GM10266 (cell line): ENCODE measurements around the gene ZFAND2B.
A peak's percentile ranks its signal among the peaks of the same experiment; 100 is the strongest.

ENCODE experiments used
- DNase-seq: peaks from one replicate; pipeline ENCODE4 v3.0.0; 2012; ENCODE audit errors: extremely low spot score
- TF ChIP-seq, protein P1 (sequence below): IDR thresholded peaks from 2 replicates; pipeline ENCODE4 v1.5.1; 2012; ENCODE audit warnings: mild to moderate bottlenecking, low read depth; ENCODE audit not compliant: control insufficient read depth, insufficient read depth; ENCODE audit errors: missing control alignments

Gene ZFAND2B

DNA sequence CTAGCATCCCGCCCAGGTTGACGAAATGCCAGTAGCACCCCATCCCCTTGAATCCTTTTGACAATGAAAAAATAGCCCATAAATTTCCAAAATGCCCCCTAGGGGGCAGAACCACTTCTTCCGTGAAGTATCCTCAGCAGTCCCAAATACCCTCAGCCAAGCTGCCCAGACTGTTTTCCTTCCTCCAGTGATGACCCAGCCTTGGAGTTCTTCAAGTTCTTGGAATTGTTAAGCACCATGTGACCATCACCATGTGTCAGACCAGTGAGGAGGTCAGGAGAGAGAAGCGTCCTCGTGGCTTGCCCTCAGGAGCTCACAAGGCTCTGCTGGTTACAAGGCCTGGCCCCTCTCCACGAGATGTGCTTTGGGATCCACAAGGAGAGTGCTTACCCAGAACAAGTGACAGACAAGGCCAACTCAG is 35.3 kb upstream of the ZFAND2B start:
- DNase-seq, result peak; percentile 42
- TF ChIP-seq, protein P1, sequence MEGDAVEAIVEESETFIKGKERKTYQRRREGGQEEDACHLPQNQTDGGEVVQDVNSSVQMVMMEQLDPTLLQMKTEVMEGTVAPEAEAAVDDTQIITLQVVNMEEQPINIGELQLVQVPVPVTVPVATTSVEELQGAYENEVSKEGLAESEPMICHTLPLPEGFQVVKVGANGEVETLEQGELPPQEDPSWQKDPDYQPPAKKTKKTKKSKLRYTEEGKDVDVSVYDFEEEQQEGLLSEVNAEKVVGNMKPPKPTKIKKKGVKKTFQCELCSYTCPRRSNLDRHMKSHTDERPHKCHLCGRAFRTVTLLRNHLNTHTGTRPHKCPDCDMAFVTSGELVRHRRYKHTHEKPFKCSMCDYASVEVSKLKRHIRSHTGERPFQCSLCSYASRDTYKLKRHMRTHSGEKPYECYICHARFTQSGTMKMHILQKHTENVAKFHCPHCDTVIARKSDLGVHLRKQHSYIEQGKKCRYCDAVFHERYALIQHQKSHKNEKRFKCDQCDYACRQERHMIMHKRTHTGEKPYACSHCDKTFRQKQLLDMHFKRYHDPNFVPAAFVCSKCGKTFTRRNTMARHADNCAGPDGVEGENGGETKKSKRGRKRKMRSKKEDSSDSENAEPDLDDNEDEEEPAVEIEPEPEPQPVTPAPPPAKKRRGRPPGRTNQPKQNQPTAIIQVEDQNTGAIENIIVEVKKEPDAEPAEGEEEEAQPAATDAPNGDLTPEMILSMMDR, result peak; percentile 50

DNA sequence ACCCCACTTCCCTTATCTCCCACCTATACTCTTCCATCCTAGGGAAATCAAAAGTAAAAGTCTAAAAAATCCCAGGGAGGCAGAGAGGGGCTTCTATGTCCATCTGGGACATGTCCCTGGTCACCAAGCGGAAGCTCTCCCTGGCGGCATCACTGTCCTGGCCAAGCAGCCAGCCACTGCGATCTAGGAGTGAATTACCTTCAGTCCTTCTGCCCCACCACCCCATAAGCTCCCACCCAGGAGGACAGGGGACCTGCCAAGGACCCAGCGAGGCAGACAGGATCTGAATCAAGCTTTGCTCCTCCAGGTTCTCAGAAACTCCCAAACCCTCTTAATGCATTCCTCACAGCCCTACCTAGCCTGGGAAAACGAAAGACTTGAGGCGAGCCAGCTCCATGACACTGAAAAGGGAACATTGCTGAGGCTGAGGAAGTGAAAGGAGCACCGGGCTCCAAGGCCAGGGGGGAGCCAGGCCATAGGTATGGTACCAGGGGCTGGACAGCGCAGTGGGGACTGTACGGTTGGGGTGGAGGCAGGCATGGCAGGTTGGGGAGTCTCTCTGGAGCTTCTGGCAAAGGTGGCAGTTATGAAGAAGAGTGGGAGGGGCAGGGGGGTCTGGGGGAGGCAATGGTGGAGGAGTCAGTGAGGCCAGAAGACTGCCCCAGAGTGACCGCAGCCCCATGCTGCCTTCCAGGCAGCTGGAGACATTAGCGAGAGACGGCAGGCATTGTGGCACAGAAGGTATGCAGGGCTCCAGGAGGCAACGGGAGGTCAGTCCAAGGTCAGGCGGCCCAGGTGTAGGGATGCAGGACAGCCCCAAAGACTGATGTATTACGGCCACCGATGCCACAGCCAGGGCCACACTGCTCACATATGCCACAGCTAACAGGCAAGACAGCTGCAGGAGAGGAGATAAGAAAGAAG is 34.1 kb upstream of the ZFAND2B start:
- DNase-seq, result no peak
- TF ChIP-seq, protein P1, result no peak

DNA sequence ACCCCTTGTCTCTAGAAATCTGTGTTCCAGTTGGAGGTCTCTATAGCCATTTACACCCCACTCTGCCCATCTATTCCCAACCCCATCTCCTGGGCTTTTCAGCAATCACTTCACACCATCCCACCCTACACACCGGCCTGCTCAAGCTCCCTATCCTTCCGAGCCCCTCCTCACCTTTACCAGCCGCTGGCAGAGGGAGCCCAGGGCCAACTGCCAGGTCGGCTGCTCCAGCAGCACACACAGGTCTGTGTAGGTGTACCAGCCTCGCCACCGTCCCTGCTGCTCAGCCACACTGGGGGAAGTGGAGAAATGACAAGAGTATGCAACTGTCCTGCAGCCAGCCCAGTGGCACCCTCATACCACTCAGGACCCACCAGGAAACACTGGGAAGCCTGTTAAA is 33.4 kb upstream of the ZFAND2B start:
- DNase-seq, result no peak

DNA sequence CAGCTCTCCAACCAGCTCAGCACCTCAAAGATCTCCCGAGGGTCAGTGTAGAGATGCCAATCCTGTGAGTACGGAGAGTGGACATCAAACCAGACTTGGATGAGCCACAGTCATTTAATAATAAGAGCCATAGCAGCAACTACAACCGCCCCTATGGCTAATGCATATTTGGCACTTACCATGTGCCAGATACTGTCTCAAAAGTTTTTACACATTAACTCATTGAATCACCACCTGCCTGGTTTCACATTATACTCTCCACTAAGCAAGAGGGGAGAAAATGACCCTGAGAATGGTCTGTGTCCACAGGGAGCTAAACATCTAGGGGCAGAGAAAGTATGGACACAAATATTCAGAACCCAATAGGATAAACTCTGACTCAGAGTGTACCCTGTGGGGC is 32.4 kb upstream of the ZFAND2B start:
- TF ChIP-seq, protein P1, result no peak
- no peak for DNase-seq

More for the DNA sequence above, 33.4 kb upstream of the ZFAND2B start:
- TF ChIP-seq, protein P1, result no peak

DNA sequence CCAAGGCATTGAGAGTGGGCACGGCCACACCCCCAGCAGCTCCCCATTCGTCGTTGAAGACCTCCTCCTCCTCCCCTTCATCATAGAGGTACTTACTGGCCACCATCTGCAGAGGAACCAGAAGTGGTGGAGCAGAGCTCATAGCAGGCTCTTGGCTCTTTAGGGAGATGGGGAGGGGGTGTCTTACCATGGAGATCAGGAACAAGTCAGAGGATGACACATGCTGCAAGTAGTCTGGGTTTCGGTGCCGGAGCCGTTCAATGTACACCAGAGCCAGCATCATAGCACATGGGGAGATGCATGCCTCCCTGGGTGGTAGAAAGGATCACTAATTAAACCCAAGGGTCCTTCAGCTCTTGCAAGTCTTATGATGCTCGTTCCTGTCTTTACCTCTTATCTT is 31.8 kb upstream of the ZFAND2B start:
- TF ChIP-seq, protein P1, result no peak
- DNase-seq, result no peak

DNA sequence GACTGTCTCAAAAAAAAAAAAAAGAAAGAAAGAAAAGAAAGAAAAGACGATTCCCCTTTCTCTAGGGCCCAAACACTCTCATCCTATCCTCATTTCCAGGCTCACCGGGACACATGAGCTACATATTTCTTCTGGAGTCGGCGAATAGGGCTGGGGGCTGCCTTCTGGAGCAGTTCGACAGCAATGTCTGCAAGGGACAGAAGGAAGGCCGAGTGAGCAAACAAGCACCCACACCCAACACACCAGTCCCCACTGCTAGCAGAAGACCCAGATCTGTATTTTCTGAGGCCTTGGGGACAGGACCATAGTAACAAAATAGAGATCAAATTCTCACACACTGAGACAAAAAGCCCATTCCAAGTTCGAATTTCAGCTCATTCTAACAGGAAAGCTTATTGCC is 31.1 kb upstream of the ZFAND2B start:
- TF ChIP-seq, protein P1, result no peak
- DNase-seq, result no peak
